ENCODE data around the gene SEL1L3. TPM values are rescaled to one million over a fixed set of nuclear protein-coding genes. Genes with fewer than 3 reads are reported as not detected.

Gene SEL1L3
- total and polyA plus RNA-seq, 7 donors: 1.0 to 4.3 (median 1.6) TPM

DNA sequence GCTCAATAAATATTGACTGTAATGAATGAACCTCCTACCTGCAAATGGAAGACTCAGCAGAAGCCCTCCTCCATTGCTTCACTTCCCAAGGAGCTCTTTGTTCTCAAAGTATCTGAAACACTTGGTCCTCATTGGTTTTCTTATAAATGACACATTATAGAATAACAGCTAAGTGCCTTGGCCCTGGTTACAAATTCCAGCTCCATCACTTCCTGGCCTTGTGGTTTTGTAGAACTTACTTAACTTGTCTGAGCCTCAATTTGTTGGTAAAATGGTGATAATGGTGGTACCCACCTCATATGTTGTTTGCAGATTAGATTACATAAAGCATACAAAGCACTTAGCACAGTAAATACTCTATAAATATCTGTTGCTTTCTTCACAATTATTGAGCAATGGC lies 26.0 kb upstream of the SEL1L3 start:
- no peak for DNase-seq
- no peak overlapping the region for H3K27ac ChIP-seq
- H3K4me1 ChIP-seq: no peaks in the 10 kb centered on the region
- intact Hi-C loops (cut with DNase I): no loop called here
- H3K36me3 ChIP-seq (ENCODE audit: insufficient read depth in 1 of 2, low read depth in 1 of 2): no peaks in the 10 kb centered on the region
- H3K4me3 ChIP-seq: no peak overlapping the region
- no peaks in the 10 kb centered on the region for H3K9me3 ChIP-seq
- no peaks in the 10 kb centered on the region for H3K27me3 ChIP-seq (ENCODE audit: insufficient read depth in 3 of 3, low read length in 2 of 3)
- ATAC-seq: no peak
- no peak for TF ChIP-seq CTCF (IDR thresholded peaks at IDR 0.05)

- Histone ChIP-seq H3K27ac (no peak overlapping the region), H3K9me3 (no peaks in the 10 kb centered on the region), H3K36me3 (ENCODE audit: insufficient read depth in 1 of 2, low read depth in 1 of 2) (no peaks in the 10 kb centered on the region), H3K4me1 (no peaks in the 10 kb centered on the region), H3K4me3 (no peak overlapping the region), H3K27me3 (ENCODE audit: insufficient read depth in 3 of 3, low read length in 2 of 3) (no peaks in the 10 kb centered on the region)
- DNase-seq (no peak), ATAC-seq (no peak)
- 46 to 50% (median 48%) methylated on average over 5 of the region's 5 CpGs for WGBS, 3 donors
- TF ChIP-seq CTCF (IDR thresholded peaks at IDR 0.05): no peak
- intact Hi-C loops (cut with DNase I): no loop called here
These were observed 21.4 kb upstream of the SEL1L3 start for GRCh38 chr4:25884031-25884782.

GRCh38 chr4:25883565-25883964 lies 20.8 kb upstream of the SEL1L3 start:
- H3K36me3 ChIP-seq (ENCODE audit: insufficient read depth in 1 of 2, low read depth in 1 of 2): no peaks in the 10 kb centered on the region
- TF ChIP-seq CTCF (IDR thresholded peaks at IDR 0.05): no peak
- H3K9me3 ChIP-seq: no peaks in the 10 kb centered on the region
- WGBS, 3 donors: 83 to 90% (median 88%) methylated on average over 2 of the region's 2 CpGs
- DNase-seq (no peak), ATAC-seq (no peak)
- H3K27ac ChIP-seq: no peak overlapping the region
- intact Hi-C loops (cut with DNase I): no loop called here
- no peaks in the 10 kb centered on the region for H3K4me1 ChIP-seq
- H3K27me3 ChIP-seq (ENCODE audit: insufficient read depth in 3 of 3, low read length in 2 of 3): no peaks in the 10 kb centered on the region
- H3K4me3 ChIP-seq: no peak overlapping the region

DNA sequence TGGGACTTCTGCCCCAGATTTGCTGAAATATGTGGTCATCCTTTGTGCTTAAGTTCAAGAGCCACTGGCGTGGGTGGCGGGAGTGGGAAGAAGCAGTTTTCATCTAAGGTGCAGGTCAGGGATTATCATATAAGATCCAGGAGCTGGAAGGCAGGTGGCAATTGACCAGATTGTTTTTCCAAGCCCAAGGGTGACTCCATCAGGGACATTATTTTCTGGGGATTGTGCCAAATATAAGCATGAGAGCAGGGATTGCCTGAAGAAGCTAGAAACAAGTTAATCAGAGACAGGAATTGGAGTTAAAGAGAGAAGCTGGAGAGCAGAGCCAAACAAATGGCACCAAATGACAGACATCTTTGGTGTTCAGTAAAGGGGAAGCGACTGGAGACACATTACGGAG lies 19.4 kb upstream of the SEL1L3 start:
- ATAC-seq (no peak), DNase-seq (no peak)
- no peak for TF ChIP-seq CTCF (IDR thresholded peaks at IDR 0.05)
- intact Hi-C loops (cut with DNase I): no loop called here
- no peaks in the 10 kb centered on the region for H3K36me3 ChIP-seq (ENCODE audit: insufficient read depth in 1 of 2, low read depth in 1 of 2)
- no peaks in the 10 kb centered on the region for H3K4me1 ChIP-seq
- no peak overlapping the region for H3K27ac ChIP-seq
- no peak overlapping the region for H3K4me3 ChIP-seq
- H3K27me3 ChIP-seq (ENCODE audit: insufficient read depth in 3 of 3, low read length in 2 of 3): no peaks in the 10 kb centered on the region
- no peaks in the 10 kb centered on the region for H3K9me3 ChIP-seq
- WGBS, 3 donors: 75 to 98% (median 83%) methylated on average over 4 of the region's 4 CpGs

DNA sequence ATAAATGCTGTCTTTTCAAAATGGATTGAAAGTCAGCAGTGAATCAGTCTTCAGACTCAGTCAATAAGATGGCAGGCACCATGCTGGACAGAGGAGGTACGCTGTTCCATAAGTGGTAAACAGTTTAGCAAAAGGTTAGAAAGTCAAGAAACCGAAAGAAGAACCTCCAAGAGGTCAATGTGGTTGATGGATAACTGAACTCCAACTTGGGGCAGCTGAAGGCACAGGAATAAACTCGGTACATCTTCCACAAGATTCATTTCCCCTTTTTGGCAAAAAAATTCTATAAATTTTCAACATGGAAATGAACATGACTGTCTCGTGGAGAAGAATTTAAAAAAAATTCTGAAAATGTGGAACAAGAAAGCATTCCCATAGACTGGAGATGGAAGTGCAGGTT lies 18.4 kb upstream of the SEL1L3 start:
- ATAC-seq: no peak
- TF ChIP-seq CTCF (IDR thresholded peaks at IDR 0.05): no peak
- H3K36me3 ChIP-seq (ENCODE audit: insufficient read depth in 1 of 2, low read depth in 1 of 2): no peaks in the 10 kb centered on the region
- H3K9me3 ChIP-seq: no peaks in the 10 kb centered on the region
- H3K4me1 ChIP-seq: no peaks in the 10 kb centered on the region
- no peak overlapping the region for H3K27ac ChIP-seq
- DNase-seq: no peak
- H3K4me3 ChIP-seq: no peak overlapping the region
- no peaks in the 10 kb centered on the region for H3K27me3 ChIP-seq (ENCODE audit: insufficient read depth in 3 of 3, low read length in 2 of 3)
- intact Hi-C loops (cut with DNase I): no loop called here
- 76 to 84% (median 82%) methylated on average over 4 of the region's 4 CpGs for WGBS, 3 donors
